Measurements from ENCODE around the gene FBXO2.
"Not testable (repeated sequence)": the region's sequence is repeated elsewhere in the genome, so short reads cannot be mapped to it uniquely, and the experiment has no call there.

FBXO2 gene

GRCh38 chr1:11626551-11626950 lies 27.7 kb downstream of the FBXO2 start:
- no peak for DNase-seq

DNA sequence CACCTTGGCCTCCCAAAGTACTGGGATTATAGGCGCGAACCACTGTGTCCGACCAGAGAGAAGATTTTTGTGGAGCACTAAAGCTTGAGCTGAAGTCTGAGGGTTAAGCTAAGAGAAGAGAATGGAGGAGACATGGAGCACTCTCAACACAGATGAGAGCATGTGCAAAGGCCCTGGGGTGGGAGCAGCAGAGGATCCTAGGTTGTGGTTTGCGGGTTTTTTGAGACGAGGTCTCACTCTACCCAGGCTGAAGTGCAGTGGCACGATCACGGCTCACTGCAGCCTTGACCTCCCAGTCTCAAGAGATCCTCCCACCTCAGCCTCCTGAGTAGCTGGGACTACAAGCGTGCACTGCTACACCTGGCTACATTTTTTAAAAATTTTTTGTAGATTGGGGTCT lies 30.5 kb downstream of the FBXO2 start:
- DNase-seq = no peak

GRCh38 chr1:11622398-11622797 lies 31.8 kb downstream of the FBXO2 start:
- no peak for DNase-seq

GRCh38 chr1:11620924-11621323 lies 33.3 kb downstream of the FBXO2 start:
- no peak for DNase-seq

DNA sequence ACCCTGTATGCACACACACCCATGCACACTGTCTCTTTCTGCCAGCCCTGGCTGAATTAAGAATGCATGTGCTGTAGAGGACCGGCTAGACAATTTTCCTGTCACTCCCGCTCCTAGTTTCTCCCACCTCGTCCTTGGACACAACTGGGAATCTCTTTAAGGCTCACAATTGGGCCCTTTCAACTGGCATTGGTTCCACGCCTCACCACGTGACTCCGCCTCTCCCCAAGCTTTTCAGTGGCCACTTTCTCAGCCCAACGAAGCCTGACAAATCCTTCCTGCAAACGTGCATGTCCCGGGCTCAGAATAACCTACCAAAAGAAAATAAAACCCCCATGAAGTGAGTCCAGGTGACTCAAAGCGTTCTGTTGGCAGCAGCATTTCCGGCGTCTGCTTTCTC lies 33.8 kb downstream of the FBXO2 start:
- DNase-seq = no peak

DNA sequence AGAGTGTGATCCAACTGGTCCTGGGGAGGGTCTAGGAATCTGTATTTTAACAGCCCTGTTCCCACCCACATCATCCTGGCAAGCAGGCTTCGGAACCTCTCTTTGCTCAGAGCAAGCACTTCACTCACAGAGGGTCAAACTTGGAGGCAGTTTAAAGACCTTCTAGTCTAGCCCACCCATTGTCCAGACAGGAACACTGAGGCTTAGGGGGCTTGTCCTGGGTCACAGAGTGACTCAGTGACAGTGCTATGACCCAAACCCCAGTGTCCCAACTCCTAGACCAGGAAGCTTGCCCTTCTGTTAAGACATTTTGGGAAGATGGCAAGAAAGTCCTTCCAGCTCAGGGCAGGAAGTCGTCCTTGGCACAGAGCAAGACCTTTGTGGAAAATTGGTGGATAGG lies 36.5 kb downstream of the FBXO2 start:
- no peak for DNase-seq

DNA sequence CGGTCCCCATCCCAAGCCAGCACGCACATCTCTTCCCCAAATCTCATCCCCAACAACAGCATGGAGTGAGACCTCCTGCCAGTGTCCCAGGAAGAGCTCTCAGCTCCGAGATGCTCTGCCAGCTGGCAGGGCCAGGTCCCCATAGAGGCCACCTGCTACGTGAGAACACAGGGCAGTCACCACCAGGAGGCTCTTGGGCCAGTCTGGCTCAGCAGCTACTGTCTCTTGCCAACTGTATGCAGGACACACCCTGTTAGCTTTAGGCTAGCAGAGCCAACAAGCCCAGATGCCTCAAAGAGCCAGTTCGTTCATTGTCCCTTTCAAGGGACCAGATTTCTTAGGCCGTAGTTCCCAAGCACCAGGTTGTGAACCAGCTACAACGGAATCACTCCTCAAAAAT lies 36.9 kb downstream of the FBXO2 start:
- DNase-seq = no peak

- DNase-seq = no peak
Measured at GRCh38 chr1:11616766-11617165, 37.5 kb downstream of the FBXO2 start.

- DNase-seq = no peak
Measured at GRCh38 chr1:11615090-11615489, 39.1 kb downstream of the FBXO2 start.

GRCh38 chr1:11613347-11613746 lies 40.9 kb downstream of the FBXO2 start:
- DNase-seq = no peak

- DNase-seq = no peak
Measured at GRCh38 chr1:11611638-11612327, 42.4 kb downstream of the FBXO2 start.

DNA sequence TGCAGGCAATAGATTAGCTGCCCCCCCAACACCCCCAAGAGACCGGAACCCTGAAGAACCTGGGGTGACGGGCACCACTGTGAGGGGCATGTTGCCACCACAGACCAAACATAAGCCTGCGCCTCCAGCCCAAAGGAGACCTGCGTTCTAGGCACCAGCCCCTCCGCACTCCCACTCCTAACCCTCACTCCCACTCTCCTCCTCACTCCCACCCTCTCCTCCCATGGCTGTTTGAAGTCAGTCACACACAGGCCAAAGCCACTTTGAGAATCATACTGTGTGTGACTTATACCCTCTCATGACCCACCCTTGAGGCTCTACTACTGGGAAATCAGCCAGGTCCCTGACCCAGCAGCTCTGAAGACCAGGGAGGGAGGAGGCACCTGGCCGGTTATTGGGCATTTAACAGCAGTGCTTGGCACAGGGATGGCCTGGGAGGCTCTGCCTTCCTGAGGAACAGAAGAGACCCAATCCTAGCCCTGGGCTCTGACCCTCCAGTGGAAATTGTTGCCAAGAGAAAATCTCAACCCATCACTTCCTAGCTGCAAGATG lies 43.5 kb downstream of the FBXO2 start:
- DNase-seq = no peak

DNA sequence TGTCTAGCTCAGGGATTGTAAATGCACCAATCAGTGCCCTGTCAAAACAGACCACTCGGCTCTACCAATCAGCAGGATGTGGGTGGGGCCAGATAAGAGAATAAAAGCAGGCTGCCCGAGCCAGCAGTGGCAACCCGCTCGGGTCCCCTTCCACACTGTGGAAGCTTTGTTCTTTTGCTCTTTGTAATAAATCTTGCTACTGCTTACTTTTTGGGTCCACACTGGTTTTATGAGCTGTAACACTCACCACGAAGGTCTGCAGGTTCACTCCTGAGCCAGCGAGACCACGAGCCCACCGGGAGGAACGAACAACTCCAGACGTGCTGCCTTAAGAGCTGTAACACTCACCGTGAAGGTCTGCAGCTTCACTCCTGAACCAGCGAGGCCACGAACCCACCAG lies 44.9 kb downstream of the FBXO2 start:
- not testable (repeated sequence) for DNase-seq

- DNase-seq = not testable (repeated sequence)
Measured at GRCh38 chr1:11608596-11609130, 45.6 kb downstream of the FBXO2 start.

DNA sequence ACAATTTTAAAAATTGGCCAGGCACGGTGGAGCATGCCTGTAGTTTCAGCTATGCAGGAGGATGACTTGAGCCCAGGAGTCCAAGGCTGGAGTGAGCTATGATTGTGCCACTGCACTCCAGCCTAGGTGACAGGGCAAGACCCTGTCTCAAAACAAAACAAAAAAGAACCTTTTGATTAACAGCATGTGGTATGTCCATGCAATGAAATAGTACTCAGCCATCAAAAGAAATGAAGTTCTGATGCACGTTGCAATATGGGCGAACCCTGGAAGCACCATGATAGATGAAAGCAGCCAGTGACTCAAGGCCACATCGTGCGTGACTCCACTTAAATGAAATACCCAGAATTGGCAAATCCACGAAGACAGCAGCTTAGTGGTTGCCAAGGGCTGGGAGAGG lies 47.5 kb downstream of the FBXO2 start:
- DNase-seq = no peak

DNA sequence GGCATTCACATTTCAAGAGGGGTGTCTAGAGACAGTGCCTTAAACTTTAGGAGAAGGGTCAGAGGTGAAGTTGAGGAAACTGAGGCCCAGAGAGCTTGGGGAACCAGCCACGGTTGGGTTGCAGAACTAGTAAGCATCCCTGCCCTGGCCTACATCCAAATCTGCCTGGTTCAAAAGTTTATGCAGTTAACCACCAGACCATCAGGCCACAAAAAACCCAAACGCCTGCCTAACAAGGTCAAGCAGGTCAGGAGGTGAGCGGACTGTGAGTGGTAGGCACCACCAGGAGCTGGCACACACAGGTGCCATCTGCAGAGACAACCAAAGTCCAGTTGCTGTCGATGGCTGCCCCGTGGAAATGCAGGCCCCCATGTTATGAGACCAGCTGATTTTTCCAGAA lies 51.2 kb downstream of the FBXO2 start:
- DNase-seq = no peak

DNA sequence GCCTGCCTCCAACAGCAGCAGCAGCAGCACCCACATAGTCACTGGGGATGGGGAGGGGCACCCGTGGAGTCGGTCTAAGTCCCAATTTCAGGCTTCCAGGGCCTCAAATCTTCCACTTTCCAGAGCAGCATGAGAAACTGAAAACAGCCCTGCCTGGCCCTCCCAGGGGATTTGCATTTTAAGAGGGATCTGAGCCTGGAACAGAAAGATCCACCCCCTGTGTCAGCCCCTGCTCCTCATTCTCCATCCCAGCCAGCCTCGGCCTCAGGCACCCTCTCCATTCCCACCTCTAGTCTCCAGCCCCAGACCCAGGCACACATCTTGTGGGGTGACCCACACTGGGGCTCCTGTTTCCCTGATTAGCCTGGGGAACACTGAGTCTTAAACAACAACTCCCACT lies 51.8 kb downstream of the FBXO2 start:
- DNase-seq = no peak

DNA sequence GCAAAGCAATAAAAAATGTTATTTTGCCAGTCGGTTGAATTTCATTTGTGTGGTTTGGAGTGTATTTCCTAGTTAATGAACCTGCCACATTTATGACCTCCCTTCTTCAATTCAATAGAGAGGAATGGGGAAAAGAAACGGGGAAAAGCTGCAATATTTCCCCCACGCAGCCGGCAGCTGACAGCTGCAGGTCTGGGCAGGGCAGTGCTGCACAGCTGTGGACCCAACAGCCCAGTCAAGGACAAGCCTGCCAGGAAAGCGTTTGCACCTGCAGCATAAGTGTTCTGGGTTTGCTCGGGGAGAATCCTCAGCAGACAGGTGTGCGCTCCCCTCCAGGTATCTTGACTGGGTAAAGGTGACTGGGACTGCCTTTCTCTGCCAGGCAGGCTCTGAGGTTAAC lies 53.4 kb downstream of the FBXO2 start:
- DNase-seq = no peak

DNA sequence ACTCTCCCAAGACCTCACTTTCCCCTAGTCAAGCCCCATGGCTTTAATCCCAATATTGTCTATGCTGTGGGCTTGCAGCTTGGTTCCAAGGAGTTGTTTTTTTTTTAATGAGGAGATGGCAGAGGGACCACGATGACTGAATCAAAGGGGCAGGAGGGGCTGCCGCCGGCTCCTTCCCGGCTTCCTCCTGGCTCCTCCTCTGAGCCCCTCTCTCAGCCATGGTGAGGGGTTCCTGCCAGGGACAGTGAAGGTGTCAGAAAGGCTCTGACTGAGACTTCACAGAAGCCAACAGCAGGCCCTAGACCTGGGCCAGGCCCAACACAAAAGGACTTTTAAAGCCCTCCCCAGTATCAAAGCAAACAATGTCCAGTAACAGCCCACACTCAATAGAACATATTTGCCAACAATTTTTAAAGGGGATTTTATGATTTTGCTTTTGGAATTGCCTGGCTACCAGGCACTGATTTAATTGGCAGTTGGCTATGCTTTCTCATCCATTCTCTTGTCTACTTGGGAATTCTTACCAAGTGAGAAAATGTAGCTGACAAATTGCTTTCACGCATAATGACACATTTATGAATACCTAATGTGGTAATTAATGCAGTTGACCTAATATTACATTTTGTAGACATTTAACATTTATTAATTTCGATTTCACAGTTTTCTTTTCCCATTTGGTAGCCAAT lies 54.2 kb downstream of the FBXO2 start:
- DNase-seq = no peak

DNA sequence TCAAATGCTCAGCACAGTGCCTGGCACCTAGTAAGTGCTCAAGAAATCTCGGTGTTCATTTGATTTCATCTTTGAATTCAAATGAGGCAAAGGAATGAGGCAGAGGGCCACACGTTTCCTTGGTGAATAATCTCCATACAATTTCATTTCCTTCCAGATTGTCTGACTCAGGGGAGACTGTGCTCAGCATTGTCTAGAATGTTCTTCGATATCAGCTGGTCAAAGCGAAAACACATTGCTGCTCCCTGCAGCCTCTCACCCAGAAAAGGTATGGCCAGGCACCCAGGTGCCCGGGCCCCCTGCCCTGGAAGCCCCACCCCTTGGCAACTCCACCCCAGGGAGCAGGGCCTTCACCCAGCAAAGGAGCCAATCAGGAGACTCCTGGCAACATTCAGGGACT lies 55.8 kb downstream of the FBXO2 start:
- DNase-seq = no peak
